Islet of Langerhans (tissue), 1 donor: ENCODE results near the gene COL13A1.

Source experiments
- FAIRE-seq: peaks from one replicate; lab custom pipeline; 2011; peaks lifted over from hg19 to GRCh38; lab: Jason Lieb, UNC

The COL13A1 gene

GRCh38 chr10:69792341-69792740 lies 9.4 kb upstream of the COL13A1 start:
- FAIRE-seq = no peak

GRCh38 chr10:69794673-69795072 lies 7.0 kb upstream of the COL13A1 start:
- no peak for FAIRE-seq

- FAIRE-seq = no peak
Observed at GRCh38 chr10:69795242-69795934, 6.3 kb upstream of the COL13A1 start.

GRCh38 chr10:69797959-69798358 lies 3.7 kb upstream of the COL13A1 start:
- FAIRE-seq = no peak

GRCh38 chr10:69800109-69800508 lies 1.6 kb upstream of the COL13A1 start:
- no peak for FAIRE-seq

GRCh38 chr10:69800665-69801064 lies 1.0 kb upstream of the COL13A1 start:
- FAIRE-seq = no peak

GRCh38 chr10:69801094-69801433 lies 642 bp upstream of the COL13A1 start:
- FAIRE-seq = no peak

- no peak for FAIRE-seq
Observed at GRCh38 chr10:69802424-69803161, 887 bp downstream of the COL13A1 start.

GRCh38 chr10:69803809-69804208 lies 2.1 kb downstream of the COL13A1 start:
- FAIRE-seq = no peak

- no peak for FAIRE-seq
Observed at GRCh38 chr10:69804775-69805174, 3.1 kb downstream of the COL13A1 start.

GRCh38 chr10:69807122-69807521 lies 5.4 kb downstream of the COL13A1 start:
- FAIRE-seq = no peak

- no peak for FAIRE-seq
Observed at GRCh38 chr10:69807696-69808095, 6.0 kb downstream of the COL13A1 start.

GRCh38 chr10:69809318-69809717 lies 7.6 kb downstream of the COL13A1 start:
- FAIRE-seq = no peak

- FAIRE-seq = no peak
Observed at GRCh38 chr10:69810097-69810496, 8.4 kb downstream of the COL13A1 start.

- FAIRE-seq = no peak
Observed at GRCh38 chr10:69810675-69811397, 9.1 kb downstream of the COL13A1 start.

- FAIRE-seq = no peak
Observed at GRCh38 chr10:69813632-69814031, 11.9 kb downstream of the COL13A1 start.

GRCh38 chr10:69814251-69814650 lies 12.5 kb downstream of the COL13A1 start:
- FAIRE-seq = no peak

- no peak for FAIRE-seq
Observed at GRCh38 chr10:69815104-69815503, 13.4 kb downstream of the COL13A1 start.

GRCh38 chr10:69816521-69816920 lies 14.8 kb downstream of the COL13A1 start:
- FAIRE-seq = no peak

- no peak for FAIRE-seq
Observed at GRCh38 chr10:69817078-69817581, 15.4 kb downstream of the COL13A1 start.

- no peak for FAIRE-seq
Observed at GRCh38 chr10:69818676-69819239, 17.1 kb downstream of the COL13A1 start.

- FAIRE-seq = no peak
Observed at GRCh38 chr10:69819716-69820506, 18.2 kb downstream of the COL13A1 start.
